Thyroid gland (tissue), 4 donors: ENCODE results near the gene RB1.

Source experiments
- CTCF ChIP-seq, 6 experiments: fragments of 200-600 bp in 3 of 6; fragments of 450-650 bp in 3 of 6; sonication (generic) in 3 of 6; IDR thresholded peaks; one replicate each; pipeline ENCODE4 v1.5.1; 2016 to 2019; ENCODE audit warnings: antibody characterized with exemption in 6 of 6, mild to moderate bottlenecking in 2 of 6, inconsistent platforms in 1 of 6, moderate library complexity in 1 of 6
- POLR2A ChIP-seq, 2 donors: fragments of 450-650 bp; IDR thresholded peaks; one replicate each; pipeline ENCODE4 v1.6.1; 2017; ENCODE audit warnings: antibody characterized with exemption in 2 of 2, mild to moderate bottlenecking in 2 of 2, moderate library complexity in 1 of 2

- TF ChIP-seq CTCF (IDR thresholded peaks at IDR 0.05) = no peak
- no peak for TF ChIP-seq POLR2A (IDR thresholded peaks at IDR 0.05)
Observed at GRCh38 chr13:48383384-48383783, 79.8 kb downstream of the RB1 start.
